Activated T-helper 1 cell treated with Interleukin-2 at 50 U/mL for 16 hours (primary cell): ENCODE data around the gene ASB10.
A peak's percentile ranks its signal among the peaks of the same experiment; 100 is the strongest.

Experiments
- DNase-seq: peaks from one replicate; pipeline ENCODE4 v3.0.0-alpha.2; 2020; ENCODE audit warnings: low read depth

The ASB10 gene

DNA sequence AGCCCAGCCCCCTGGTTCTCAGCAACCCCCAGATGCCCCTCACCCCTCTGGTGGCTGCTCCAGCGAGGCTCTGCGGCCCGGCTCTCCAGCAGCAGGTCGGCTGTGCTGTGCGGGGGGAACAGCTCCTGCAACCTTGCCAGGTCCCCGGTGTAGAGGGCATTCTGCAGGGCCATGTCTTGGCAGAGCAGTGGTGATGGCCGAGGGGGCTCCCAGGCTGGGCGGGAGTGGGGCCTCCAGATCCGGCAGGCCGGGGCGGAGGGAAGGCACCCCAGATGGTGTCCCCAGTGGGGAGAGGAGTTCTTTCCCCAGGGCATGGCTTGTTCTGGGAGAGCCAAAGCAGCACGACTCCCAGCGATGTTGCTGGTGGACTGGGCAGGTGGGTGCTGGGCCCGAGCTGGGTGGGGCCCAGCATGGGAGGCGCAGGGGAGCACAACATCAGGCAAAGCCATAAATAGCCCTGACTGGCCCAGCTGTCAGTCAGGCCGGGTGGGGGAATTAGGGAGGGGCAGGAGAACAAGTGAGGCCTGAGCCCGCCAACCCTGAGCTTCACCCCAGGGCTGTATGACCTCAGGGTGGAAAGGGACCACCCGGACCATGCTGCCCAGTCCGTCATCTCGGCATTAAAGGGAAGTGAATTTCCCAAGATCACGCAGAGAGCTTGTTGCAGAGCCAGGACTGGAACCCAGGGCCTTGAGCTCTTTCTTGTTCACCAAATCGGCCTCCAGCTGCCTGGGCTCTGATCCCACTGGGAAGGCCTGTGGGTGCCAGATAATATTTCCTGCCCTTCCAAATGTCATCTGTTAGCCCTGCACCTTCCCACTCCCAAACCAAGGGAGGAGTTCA, 580 bp upstream of the ASB10 start:
- DNase-seq = no peak

DNA sequence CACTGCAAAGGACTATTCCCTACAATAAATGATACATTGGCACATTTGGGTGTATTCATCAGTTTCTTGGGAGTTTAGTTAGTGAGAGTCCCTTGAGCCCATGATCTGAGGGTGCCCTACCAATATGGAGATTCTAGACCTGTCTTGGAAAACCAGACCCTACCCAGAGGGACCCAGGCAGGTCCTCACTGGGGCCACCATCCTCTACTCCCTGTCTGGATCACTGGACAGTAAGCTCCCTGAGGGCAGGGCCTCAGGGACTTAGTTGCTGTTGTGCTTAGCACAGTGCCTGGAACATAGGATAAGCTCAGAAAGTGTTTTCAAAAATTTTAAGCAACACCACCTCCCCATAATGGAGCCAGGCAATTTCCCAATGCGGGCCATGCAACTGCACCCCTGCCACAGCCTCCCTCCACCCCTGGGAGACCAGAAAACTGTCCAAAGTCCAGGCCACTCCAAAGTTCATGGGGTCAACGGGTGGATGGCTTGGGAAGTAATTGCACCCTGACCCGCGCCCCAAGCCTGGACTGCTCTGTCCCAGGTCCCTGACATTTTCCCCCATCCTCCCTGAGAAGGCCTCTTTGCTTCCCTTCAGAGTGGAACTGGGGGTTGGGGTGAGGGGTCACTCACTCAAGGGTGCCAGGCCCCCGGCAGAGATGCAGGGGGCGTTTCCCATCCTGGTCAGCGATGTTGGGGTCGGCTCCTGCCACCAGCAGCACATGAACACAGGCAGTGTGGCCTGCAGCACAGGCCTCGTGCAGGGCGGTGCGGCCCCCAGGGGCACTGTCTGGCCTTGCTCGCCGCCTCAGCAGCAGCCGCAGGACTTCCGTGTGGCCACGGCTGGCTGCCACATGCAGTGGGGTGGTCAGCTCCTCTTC, 1.0 kb downstream of the ASB10 start:
- DNase-seq = no peak

DNA sequence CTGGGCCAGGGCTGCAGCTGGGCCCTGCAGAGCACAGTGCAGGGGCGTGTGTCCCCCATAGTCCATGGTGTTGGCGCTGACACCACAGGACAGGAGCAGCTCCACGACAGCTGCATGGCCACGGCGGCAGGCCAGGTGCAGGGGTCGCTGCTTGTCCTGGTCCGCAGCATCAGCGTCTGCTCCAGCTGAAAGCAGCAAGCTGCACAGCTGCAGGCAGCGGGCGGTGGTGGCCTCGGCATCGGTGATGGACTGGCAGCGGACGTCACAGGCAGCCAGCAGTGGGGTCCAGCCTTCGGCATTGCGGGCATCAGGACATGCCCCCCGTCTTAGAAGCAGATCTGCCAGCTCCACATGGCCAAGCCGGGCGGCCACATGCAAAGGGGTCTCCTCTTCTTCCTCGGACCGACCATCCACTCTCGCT, 6.0 kb downstream of the ASB10 start:
- no peak for DNase-seq

DNA sequence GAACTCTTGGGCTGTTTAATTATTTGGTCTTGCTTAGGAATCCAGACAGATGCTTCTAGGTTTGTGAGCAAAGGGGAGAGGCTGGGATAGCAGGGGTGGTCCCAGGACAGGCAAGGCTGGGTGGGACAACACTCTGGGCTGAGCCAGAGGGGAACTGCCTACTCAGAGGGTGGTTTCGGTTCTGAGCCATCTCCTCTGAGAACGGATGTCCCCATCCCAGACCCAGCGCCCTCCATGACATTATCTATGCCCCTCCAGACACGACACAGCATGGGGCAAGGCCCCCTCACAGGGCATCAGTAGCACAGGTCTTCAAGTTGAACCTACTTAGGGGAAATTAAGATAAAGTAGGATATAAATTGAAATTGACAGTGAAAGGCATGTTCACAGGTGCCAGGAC, 7.1 kb downstream of the ASB10 start:
- no peak for DNase-seq

DNA sequence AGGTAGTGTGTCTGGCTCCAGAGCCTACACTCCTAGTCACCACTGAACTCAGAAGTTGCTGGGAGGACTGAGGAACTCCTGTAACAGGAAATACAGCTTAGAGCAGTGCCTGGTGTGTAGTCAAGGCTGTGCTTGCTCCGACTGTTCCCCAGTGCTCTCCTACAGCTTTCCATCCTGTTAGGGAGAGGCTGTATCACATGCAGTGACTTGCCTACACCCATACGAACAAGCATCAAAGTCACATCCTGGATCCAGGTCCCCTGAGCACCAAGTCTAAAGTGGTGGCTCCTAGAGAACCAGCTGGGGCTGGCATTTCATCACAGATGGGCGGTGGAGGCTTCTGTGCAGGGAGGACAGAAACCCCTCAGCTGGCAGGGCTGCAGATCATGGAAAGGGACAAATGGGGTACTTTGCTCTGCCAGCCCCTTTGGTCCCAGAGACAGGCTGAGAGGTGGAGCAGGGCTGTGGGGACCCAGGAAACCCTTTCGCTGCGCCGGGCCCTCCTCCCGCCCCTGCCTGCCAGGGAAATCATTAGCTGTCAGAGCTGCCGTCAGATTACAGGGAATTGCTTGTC, 7.7 kb downstream of the ASB10 start:
- DNase-seq = no peak

DNA sequence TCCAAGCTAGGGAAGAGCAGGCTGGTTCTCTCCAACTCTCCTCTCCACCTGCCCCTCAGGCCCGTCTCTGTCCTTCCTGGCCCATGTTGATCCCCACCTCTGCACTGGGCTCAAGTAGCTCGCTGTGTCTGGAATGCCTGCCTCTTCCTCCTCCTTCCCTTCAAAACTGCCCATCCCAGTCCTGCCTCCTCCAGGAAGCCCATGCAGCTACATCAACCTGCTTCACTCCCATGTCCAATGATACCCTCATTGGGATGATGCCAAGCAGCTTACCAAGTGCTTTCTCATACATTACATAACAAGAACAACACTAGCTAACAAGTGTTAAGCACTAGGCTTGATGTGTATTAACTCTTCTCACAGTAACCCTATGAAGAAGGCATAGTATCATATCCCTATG, 8.2 kb downstream of the ASB10 start:
- no peak for DNase-seq

DNA sequence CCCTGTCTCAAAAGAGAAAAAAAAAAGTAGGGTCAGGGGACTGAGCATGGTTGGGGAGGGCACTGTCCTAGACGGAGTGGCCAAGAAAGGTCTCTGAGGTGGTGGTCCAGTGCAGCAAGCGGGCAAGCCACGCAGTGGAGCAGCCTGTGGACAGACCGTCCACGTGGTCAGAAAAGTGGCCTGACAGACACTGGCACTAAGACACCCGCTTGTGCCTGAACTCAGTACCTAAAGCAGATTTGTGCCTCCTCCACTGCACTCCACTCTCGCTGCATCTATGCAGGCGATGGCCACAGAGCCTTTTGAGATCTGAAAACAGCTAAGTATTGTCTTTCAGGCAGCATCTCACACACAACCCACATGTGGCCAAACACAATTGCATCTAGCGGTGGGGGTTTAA, 8.8 kb downstream of the ASB10 start:
- DNase-seq = no peak

DNA sequence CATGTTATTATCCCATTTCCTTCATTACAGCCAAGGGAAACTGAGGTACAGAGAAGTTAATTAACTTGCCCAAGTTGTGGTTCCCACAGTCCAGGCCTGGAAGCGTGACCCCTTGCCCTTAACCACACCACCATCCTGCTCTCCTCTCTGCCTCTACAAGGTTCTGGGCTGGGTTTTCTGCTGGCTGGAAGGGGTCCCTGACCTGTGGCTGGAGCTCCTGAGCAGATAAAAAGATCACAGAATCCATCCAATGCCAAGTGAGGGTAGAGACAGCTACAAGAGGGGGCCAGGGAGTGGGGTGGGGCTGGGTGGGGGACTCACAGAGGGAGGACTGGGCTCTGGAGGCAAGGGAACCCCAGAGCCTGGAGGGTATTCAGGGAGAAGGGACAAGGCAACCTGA, 9.7 kb downstream of the ASB10 start:
- no peak for DNase-seq

DNA sequence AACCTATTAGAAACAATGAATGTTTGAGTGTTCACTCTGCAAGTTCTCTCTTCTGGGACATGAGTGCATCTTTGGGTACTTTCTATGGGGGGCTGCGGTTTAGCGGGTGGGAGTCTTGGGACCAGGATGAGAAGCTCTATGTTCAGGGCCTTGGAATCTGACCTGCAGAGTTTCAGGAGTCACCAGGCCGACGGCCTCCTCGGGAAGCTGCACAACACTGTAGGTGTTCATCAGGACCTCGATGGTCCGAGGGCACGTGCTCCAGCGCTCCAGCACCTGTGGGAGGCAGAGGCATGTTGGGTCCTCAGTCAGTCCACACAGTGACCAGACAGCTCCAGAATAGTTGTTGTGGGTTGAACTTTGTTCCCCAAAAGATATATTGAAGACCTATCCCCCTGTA, 10.6 kb downstream of the ASB10 start:
- DNase-seq = no peak

DNA sequence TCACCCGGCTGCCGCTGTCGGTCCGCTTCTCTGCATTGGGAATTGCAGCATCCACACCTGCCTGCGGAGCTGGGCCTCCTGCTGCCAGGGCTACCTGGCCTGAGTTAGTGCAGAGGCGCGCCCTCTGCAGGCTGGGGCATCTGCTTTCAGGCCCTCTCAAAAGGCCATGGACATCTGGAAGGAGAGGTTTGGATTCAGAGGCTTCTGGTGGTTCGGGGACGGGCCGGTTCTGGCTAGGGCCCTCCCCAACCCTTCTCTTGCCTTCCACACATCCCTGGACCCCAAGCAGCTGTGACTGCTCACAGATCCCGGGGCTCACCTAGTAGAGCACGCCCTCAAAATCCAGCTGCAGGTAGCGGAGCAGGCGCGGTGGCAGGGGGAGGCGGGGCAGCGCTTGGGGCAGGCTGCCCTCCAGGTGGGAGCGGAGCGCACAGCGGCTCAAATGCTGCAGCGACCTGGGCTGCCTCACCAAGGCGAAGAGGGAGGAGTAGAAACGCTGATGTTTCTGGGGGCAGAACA, 11.2 kb downstream of the ASB10 start:
- DNase-seq = no peak

DNA sequence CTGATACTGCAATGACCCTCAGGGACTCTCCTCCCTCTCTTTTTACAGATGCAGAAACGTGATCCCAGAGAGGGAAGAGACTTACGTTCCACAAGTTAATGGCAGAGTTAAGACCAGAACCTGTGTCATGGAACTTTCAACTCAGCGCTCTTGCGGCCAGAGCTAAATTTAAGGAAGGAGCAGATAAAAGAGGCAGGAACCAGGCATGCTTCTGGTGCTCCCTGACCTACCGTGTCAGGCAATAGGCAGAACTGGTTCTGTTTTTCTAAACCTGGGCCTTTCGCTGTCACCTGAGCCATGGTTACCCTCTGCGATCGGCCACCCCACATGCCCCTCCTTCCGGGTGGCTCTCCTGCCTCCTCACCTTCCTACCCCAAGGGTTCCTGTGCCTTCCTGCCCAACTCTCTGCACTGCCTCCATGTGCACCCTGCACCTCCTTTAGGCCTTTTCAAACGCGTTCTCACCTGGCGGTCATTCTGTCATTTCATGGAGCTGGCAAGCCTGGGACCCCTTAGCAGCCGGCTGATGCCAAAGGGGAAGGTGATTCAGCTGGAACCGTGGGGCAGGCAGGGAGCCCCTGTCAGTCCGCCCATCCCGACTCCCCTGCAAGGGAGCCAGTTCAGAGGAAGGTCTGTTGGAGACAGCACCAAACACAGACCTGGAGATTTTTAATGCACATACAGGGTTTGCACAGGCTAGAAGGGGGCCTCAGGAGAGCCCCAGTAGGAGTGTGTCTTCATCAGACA, 11.8 kb downstream of the ASB10 start:
- no peak for DNase-seq

DNA sequence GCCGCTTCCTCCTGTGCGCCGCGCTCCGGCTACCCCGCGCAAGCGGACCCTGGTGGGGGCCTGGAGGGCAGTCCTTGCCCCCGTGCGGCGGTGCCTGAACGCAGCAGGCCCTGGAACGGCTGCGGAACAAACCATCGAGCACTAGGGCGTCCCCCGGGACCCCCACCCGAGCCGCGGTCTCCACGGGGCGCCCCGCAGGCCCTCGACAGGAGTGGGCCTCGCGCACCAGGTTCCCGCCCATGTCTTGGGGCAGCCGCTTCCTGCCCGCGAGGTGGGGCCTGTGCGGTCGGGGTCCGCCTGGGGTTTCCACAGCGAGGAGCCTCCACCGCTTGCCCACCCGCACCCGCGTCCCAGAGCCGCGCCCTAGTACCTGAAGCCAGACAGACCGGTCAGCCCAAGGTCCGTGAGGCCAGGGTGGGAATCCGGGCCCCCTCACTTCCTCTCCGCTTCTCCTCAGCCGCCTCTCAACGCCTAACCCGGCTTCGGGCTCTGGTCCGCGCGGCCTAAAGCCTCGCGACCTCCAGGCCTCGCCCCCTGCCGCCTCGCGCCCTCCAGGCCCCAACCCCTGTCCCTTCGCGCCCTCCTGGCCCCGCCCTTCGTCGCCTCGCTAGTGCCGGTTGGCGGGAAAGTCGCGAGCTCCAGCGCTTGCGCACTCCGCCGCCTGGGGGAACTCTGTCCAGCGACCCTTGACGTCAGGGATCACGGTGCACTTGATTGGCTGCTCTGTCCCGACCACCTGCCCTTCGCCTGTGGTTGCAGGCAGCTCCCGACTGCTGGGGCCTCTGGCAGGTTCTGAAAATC, 12.6 kb downstream of the ASB10 start:
- DNase-seq = no peak

DNA sequence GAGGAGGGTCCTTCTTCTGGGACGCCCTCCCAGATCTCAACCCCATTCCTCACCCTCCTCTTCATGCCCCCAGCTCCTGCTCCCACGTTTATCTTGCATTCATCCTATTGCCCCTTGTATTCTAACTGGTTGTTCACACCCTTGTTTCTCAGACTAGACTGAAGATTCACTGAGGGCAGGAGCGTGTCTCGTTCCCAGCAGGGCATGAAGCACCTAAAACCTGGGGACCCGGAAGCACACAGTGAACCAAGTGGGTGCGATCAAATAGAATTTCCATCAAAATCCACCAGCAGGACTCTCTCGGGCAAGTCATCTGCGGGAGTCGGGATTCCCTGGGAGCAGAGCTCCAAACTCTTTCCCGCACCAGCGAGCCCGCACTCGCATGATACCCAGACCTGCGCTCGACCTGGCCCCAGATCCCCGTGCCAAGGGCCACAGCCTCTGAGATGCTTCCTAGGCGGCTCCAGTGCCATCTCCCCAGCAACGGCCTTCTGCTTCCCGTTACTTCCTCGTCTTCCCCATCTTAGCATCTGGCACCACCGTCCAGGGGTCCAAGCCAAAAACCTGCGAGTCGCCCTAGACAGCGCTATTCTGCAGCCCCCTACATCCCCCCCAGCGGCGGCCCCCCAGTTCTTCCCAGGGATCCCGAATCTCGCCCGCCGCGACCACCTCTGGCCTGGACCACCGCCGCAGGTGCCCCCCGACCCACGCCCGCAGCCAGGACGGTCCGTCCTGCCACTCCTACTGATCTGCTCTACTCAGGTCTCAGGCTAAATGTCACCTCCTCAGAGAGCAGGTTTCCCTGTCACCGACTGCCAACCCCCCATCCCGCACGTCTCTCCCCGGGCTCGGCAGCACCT, 13.4 kb downstream of the ASB10 start:
- DNase-seq = no peak

DNA sequence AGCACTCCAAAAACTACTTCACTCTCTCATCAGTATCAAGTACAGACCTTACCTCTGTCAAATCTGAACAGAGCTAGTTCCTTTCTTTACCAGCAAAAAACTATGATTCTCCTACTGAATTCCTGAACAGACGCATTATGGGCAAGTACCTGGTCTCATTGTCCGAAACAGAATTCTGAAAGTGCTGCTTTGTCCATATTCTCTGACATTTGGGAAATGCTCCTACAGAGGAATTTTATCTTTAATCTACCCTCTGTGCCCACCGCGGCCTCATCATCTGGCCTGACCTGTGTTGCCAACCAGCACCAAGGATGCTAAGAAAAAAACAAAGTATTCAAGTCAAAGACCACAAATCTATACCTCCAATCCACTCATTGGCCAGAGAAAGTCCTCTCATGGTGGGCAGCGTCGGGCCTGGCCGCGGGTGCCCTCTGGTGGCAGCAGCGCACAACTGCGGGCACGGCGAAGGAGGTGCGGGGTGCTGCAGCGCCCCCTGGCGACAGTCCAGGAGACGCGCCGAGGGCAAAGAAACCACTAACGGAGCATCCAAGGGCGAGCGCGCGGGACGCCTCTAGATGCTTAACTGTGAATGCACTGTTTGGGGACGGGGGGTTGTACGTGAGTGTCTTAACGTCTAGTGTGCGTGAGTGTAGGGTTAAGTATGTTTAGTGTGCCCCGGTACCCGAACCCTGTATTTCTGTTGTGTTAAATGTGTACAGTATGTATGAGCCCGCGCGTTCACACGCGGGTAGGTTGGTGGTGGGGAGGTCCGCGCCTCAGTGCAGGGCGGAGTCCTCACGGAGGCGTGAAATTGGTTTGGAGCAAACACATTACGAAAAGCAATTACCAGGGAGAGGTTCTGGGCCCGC, 14.5 kb downstream of the ASB10 start:
- DNase-seq = peak; percentile 74

DNA sequence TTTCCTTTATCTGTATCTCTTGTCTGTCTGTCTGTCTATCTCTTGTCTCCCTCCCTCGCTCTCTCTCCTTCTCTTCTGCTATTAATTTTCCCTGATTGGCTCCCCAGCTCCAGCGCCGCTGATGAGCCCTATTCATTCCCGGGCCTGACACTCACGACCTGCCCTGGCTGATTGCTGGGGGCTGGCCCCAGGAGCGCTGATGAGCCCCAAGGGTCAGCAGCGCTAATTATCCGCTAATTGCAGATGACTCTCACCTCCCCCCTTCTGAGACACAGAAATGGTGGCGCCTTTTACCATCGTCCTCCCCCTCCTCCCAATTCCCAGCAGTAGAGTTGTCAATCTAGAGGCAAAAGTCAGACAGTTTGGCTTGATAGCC, 18.3 kb downstream of the ASB10 start:
- DNase-seq = no peak

DNA sequence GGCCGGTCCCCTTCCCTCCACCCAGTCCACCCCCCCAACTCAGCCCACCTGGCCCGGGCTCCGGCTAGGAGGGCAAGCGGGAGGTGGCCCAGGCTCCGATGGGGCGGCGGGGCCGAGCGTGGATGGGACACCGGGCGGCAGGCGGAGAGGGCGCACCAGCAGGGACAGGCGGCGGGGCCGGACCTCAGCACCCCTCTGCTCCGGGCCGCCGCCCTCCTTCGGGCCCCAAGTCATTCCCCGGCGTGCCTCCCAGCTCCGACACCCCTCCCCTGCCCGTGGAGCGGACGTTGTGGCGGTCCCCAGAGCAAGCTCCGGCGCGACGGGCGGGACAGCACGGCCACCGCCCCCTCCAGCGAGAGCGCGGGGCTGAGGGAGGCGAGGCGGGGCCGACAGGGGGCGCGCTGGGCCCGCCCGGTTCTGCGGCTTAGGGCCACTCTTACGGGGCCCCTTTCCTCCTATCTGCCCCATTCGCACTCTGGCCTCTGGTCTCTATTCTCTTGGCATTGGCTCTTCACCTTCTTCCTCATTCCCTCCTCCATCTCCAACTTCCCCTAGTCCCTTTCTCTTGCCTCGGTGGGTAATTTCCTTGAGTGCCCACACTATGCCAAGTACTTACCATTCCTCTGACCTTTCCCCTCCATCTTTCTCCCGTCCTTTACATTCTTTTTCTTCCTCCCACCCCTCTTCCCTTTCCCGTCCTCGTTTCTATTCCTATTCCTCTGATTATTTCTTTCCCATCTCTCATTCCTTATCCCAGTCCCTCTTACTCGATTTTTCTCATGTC, 18.9 kb downstream of the ASB10 start:
- DNase-seq = peak; percentile 45

DNA sequence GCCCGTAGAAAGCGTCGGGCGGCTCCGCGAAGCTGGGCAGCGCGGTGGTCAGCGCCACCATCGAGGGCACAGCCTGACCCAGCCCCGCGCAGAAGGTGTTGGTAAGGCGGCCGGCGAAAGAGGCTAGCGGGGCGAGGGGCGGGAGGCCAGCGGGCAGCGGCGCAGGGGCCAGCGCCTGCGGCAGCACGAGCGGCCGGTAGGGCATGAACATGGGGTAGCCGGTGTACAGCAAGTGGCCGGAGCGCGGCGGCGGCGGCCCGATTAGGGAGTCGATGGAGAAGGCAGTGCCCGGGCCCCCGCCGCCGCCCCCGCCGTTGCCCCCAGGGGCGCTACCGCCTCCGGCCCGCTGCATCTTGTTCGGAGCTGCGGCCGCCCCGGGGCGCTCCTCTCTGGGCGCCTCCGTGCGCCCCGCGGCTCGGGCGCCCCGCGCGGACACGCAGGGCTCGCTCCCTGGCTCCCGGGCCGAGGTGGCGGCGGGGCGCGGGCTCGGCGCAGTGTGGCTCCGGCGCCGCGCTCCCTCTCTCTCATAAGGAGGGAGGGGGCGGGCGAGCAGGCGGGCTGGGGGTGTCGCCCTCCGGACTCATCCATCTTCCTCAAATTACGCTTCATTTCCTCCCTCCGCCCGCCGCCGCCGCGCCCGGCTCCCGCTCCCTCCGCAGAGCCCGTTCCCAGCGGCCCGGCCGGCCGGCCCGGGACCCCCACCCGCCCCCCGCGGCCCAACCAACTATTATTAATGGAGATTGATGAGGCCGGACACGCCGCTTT, 19.7 kb downstream of the ASB10 start, which contains the start of gene GBX1:
Gene GBX1 (minus strand): TSS at position 498 of the 765 bp plus-strand sequence. CDS start 146 bp downstream, at position 352.
- no peak for DNase-seq
